Small intestine (tissue), 7 donors: ENCODE results near the gene ST8SIA5. TPM values are rescaled to one million over a fixed set of nuclear protein-coding genes. Genes with fewer than 3 reads are reported as not detected.

Source experiments
- DNase-seq, 2 donors: peaks; one replicate each; pipeline versions ENCODE4 v3.0.0 to v3.0.0-alpha.2; 2013
- FAIRE-seq: peaks from 2 replicates; lab custom pipeline; 2012; peaks lifted over from hg19 to GRCh38; lab: Jason Lieb, UNC
- H3K27ac ChIP-seq, 3 donors: one replicate each; pipeline ENCODE4 v1.5.1; 2013; ENCODE audit warnings: low read length in 2 of 3, mild to moderate bottlenecking in 2 of 3, control low read depth in 1 of 3, inconsistent platforms in 1 of 3, low read depth in 1 of 3, moderate library complexity in 1 of 3
- H3K27me3 ChIP-seq, 3 donors: one replicate each; pipeline ENCODE4 v1.6.1; 2013; ENCODE audit warnings: low read length in 3 of 3, inconsistent platforms in 1 of 3; ENCODE audit not compliant: control insufficient read depth in 3 of 3, insufficient read depth in 3 of 3
- H3K36me3 ChIP-seq, 3 donors: one replicate each; pipeline ENCODE4 v1.6.1; 2013; ENCODE audit warnings: low read length in 3 of 3, inconsistent platforms in 1 of 3, low read depth in 1 of 3, mild to moderate bottlenecking in 1 of 3, moderate library complexity in 1 of 3; ENCODE audit not compliant: control insufficient read depth in 3 of 3, insufficient read depth in 2 of 3
- H3K4me1 ChIP-seq, 3 donors: one replicate each; pipeline ENCODE4 v1.6.1; 2013; ENCODE audit warnings: low read length in 2 of 3, inconsistent platforms in 1 of 3, low read depth in 1 of 3, mild to moderate bottlenecking in 1 of 3, moderate library complexity in 1 of 3; ENCODE audit not compliant: control insufficient read depth in 3 of 3, insufficient read depth in 2 of 3
- H3K4me3 ChIP-seq, 3 donors: one replicate each; pipeline ENCODE4 v1.5.1; 2013; ENCODE audit warnings: low read length in 3 of 3, control low read depth in 1 of 3, inconsistent platforms in 1 of 3, low read depth in 1 of 3, mild to moderate bottlenecking in 1 of 3, moderate library complexity in 1 of 3
- H3K9me3 ChIP-seq, 2 donors: one replicate each; pipeline ENCODE4 v1.6.1; 2013; ENCODE audit warnings: low read depth in 1 of 2, low read length in 1 of 2; ENCODE audit not compliant: control insufficient read depth in 2 of 2, insufficient read depth in 1 of 2
- WGBS, 3 donors: extraction: QIAGEN DNeasy Blood & Tissue Kit; methylation state at CpG; one replicate each; pipeline ENCODE4 v1.1.7; 2013; 5-methylcytosine and 5-hydroxymethylcytosine counted together
- polyA plus RNA-seq, 4 donors: library from polyadenylated mRNA; stranded (reverse) in 3 of 4; unstranded in 1 of 4; fragments of 200-250 nt in 3 of 4; fragments of 120-200 nt in 1 of 4; gene quantifications; one replicate each; pipeline versions ENCODE4 v1.2.1 to v1.2.3, GENCODE V29; 2013
- donor health status: healthy with polysubstance abuse.
- donor health status: control.
- donor health status: control.
- donor health status: Bipolar disorder and iron deficiency.
- donor health status: healthy.

Gene ST8SIA5
- polyA plus RNA-seq, 4 donors = 0.12 to 0.27 (median 0.24) TPM; not detected in 1

DNA sequence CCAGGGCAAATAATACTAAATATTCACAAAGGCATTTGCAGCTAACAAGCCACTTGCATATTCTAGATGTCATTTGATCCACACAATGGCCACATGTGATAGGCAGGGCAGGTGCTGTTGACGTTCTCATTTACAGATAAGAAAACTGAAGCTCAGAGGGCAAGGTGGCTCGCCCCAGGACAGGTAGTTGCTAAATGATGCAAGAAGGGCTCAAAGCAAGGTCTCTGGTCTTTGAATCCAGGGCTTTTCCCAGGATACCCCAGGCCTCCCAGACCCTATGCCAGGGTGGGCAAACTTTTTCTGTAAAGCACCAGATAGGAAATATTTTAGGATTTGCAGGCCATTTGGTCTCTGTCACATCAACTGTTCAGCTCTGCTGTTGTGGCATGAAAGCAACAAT, 135.0 kb downstream of the ST8SIA5 start:
- DNase-seq (no peak), FAIRE-seq (no peak)
- Histone ChIP-seq H3K4me3 (no peak overlapping the region), H3K27me3 (no peaks in the 10 kb centered on the region), H3K4me1 (peaks cover 0 to 3% (median 0%) of the 10 kb centered on the region in 3 donors), H3K27ac (no peak overlapping the region), H3K9me3 (no peaks in the 10 kb centered on the region), H3K36me3 (no peaks in the 10 kb centered on the region)
- 8 to 54% (median 25%) methylated on average over 2 of the region's 2 CpGs for WGBS, 3 donors

DNA sequence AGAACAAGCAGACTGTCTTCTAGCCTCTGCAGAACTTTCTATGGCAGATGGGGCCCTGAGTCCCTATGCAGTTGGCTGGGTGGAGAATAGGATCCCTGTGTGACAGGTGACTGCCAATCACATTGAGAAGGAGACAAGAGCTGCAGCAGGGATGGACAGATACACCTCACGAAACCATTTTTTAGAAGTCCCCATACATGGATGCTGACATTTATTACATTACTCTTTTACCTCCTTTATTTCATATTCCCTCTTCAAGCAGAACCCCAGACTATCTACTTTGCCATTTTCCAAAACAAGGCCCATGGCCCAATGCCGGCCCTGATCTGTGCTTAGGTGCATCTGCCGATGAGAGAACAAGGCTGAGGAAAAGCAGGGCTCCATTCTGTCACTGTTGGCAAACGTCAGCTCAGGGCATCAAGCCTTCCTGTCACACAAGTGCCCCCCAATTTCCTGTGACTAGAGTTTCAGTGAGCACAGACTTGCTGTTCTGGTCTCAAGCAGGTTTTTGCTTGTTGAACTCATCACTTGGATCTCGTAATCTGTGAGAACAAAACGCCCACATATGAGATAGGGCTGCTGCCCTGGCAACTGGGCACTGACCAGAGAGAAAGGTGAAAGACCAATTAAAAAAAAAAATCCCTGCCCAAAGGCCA, 135.6 kb downstream of the ST8SIA5 start:
- Histone ChIP-seq H3K4me3 (no peak overlapping the region), H3K27me3 (no peaks in the 10 kb centered on the region), H3K27ac (no peak overlapping the region), H3K9me3 (no peaks in the 10 kb centered on the region), H3K4me1 (peaks cover 0 to 3% (median 0%) of the 10 kb centered on the region in 3 donors), H3K36me3 (no peaks in the 10 kb centered on the region)
- FAIRE-seq (no peak), DNase-seq (no peak)
- WGBS, 3 donors = 53 to 63% (median 61%) methylated on average over 6 of the region's 6 CpGs

DNA sequence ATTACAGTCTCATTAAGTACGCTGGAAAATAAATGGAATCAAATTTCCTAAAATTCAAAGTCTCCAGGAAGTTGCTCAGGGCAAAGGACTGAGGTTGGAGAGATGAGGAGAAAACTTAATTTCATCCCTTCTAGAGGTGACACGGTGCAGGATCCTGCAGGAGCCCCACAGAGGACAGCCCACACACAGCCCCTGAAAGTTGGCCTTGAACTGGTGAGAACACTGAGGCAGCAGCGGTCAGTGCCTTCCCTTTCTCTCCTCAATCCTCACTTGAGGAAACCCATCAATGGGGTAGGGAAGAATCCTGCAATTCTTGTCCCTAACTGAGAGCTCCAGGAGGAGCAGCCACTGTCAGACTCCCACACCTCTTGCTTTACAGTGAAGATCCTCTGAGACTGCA, 137.3 kb downstream of the ST8SIA5 start:
- H3K9me3 ChIP-seq = no peaks in the 10 kb centered on the region
- DNase-seq = no peak
- H3K36me3 ChIP-seq = no peaks in the 10 kb centered on the region
- FAIRE-seq = no peak
- H3K27me3 ChIP-seq = no peaks in the 10 kb centered on the region
- WGBS, 3 donors = 78 to 82% (median 81%) methylated on average over 3 of the region's 3 CpGs
- no peak overlapping the region for H3K27ac ChIP-seq
- H3K4me1 ChIP-seq = peaks cover 0 to 3% (median 0%) of the 10 kb centered on the region in 3 donors
- H3K4me3 ChIP-seq = no peak overlapping the region

Other genes starting within 250 kb of the ST8SIA5 start
- gene LOXHD1, start 99.8 kb downstream of the ST8SIA5 start, polyA plus RNA-seq = under 1 TPM in 3 of 4 donors, not detected in 1; 0.12 to 0.27 (median 0.19) TPM
- 10 to 100 TPM in 1 of 4 donors, 1 to 10 TPM in 3; 2.5 to 11.9 (median 4.4) TPM for gene PIAS2, start 160.5 kb upstream of the ST8SIA5 start, polyA plus RNA-seq
- gene KATNAL2, start 160.5 kb upstream of the ST8SIA5 start, polyA plus RNA-seq = 1 to 10 TPM in 3 of 4 donors, not detected in 1; 1.6 to 2.9 (median 1.9) TPM